ENCODE results near the gene NOL6.

DNA sequence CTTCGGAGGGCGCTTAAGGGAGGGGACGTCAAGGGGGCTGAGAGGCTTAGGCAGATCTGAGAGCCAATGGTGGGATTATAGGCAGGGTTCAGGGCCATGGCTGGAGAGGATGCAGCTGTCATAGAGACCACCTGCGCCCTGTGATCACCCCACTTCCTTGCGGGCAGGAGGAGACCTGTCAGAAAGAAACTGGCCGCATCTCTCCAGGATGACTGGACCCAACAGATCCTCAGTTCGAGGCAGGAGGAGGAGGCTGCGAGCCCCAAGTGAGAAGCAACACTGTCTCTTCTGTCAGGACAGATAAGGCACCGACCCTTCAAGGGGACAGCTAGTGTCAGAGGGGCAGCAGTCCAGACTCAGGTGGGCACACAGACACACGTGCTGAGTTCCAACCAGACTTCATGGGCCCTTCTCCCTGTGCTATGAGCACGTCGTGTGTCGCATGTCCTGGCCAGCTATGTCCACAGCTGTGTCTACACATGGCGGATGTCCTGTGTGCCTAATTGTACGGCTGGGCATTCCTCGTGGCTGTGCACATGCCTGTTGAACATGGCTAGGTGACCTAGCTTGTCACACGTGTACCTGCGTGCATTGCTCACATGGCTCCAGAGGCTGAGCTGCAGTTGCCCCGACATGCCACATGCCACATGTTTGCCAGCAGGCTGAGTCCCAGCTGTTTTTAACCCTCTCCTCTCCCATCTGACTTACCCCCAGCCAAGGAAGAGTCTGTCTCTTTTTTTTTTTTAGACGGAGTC lies 25.7 kb downstream of the NOL6 start:
- TF ChIP-seq, protein P1, sequence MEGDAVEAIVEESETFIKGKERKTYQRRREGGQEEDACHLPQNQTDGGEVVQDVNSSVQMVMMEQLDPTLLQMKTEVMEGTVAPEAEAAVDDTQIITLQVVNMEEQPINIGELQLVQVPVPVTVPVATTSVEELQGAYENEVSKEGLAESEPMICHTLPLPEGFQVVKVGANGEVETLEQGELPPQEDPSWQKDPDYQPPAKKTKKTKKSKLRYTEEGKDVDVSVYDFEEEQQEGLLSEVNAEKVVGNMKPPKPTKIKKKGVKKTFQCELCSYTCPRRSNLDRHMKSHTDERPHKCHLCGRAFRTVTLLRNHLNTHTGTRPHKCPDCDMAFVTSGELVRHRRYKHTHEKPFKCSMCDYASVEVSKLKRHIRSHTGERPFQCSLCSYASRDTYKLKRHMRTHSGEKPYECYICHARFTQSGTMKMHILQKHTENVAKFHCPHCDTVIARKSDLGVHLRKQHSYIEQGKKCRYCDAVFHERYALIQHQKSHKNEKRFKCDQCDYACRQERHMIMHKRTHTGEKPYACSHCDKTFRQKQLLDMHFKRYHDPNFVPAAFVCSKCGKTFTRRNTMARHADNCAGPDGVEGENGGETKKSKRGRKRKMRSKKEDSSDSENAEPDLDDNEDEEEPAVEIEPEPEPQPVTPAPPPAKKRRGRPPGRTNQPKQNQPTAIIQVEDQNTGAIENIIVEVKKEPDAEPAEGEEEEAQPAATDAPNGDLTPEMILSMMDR (IDR thresholded peaks at IDR 0.05; ENCODE audit: borderline replicate concordance, extremely low read depth, low read length, poor library complexity, severe bottlenecking), result no peak
- TF ChIP-seq EZH2 (IDR thresholded peaks at IDR 0.05; ENCODE audit: borderline replicate concordance, low read depth, low read length, severe bottlenecking), result no peak

All from DND-41 (cell line).